COLO668 (cell line): ENCODE data around the gene ZNF700.
"Not testable (repeated sequence)": the region's sequence is repeated elsewhere in the genome, so short reads cannot be mapped to it uniquely, and the experiment has no call there.

Experiments
- DNase-seq: peaks from one replicate; lab custom pipeline; 2025; ENCODE audit not compliant: unreplicated experiment; lab: John Stamatoyannopoulos, UW

The ZNF700 gene

GRCh38 chr19:11987405-11988281 is 62.7 kb downstream of the ZNF700 start:
- DNase-seq: peak; percentile 97

- no peak for DNase-seq
Measured at GRCh38 chr19:11989112-11989456, 64.2 kb downstream of the ZNF700 start.

- not testable (repeated sequence) for DNase-seq
Measured at GRCh38 chr19:11991921-11992320, 67.0 kb downstream of the ZNF700 start.

- no peak for DNase-seq
Measured at GRCh38 chr19:11995174-11995573, 70.3 kb downstream of the ZNF700 start.
